MM.1S (cell line): ENCODE results near the gene PCDH9.

Source experiments
- DNase-seq: peaks from one replicate; pipeline ENCODE4 v3.0.0-alpha.2; 2015
- H2AFZ ChIP-seq: fragments of 300-600 bp; sonication (generic); 2 replicates; pipeline ENCODE4 v1.6.0; 2016; ENCODE audit warnings: antibody characterized with exemption, low read length
- H3F3A ChIP-seq: fragments of 300-600 bp; sonication (generic); 2 replicates; pipeline ENCODE4 v1.6.1; 2016; ENCODE audit warnings: mild to moderate bottlenecking, antibody characterized with exemption, low read length, moderate library complexity, mixed read lengths; ENCODE audit not compliant: insufficient read depth
- H3K27ac ChIP-seq: fragments of 300-600 bp; sonication (generic); 2 replicates; pipeline ENCODE4 v1.5.1; 2016; ENCODE audit warnings: mild to moderate bottlenecking, low read length
- H3K27me3 ChIP-seq: fragments of 300-600 bp; sonication (generic); replicated peaks from 2 replicates; pipeline ENCODE4 v1.6.0; 2016; ENCODE audit warnings: low read length; ENCODE audit not compliant: insufficient read depth
- H3K36me3 ChIP-seq: fragments of 300-600 bp; sonication (generic); replicated peaks from 2 replicates; pipeline ENCODE4 v1.6.1; 2016; ENCODE audit warnings: mild to moderate bottlenecking, low read length, mixed read lengths; ENCODE audit not compliant: insufficient read depth
- H3K4me1 ChIP-seq: fragments of 300-600 bp; sonication (generic); 2 replicates; pipeline ENCODE4 v1.6.1; 2016; ENCODE audit warnings: low read length, mixed read lengths
- H3K4me2 ChIP-seq: fragments of 300-600 bp; sonication (generic); 2 replicates; pipeline ENCODE4 v1.6.0; 2016; ENCODE audit warnings: low read depth, low read length
- H3K4me3 ChIP-seq: fragments of 300-600 bp; sonication (generic); 2 replicates; pipeline ENCODE4 v1.5.1; 2016; ENCODE audit warnings: low read length, mixed read lengths
- H3K79me2 ChIP-seq: fragments of 300-600 bp; sonication (generic); 2 replicates; pipeline ENCODE4 v1.6.1; 2016; ENCODE audit warnings: mixed run types, low read length, mixed read lengths
- H3K9ac ChIP-seq: fragments of 300-600 bp; sonication (generic); 2 replicates; pipeline ENCODE4 v1.6.1; 2016; ENCODE audit warnings: low read length, mixed read lengths
- H3K9me2 ChIP-seq: fragments of 300-600 bp; sonication (generic); replicated peaks from 2 replicates; pipeline ENCODE4 v1.6.1; 2016; ENCODE audit warnings: mild to moderate bottlenecking, low read length, mixed read lengths; ENCODE audit not compliant: insufficient read depth
- H3K9me3 ChIP-seq: fragments of 300-600 bp; sonication (generic); replicated peaks from 2 replicates; pipeline ENCODE4 v1.6.1; 2016; ENCODE audit warnings: mild to moderate bottlenecking, low read length, mixed read lengths; ENCODE audit not compliant: insufficient read depth
- H4K20me1 ChIP-seq: fragments of 300-600 bp; sonication (generic); 2 replicates; pipeline ENCODE4 v1.6.1; 2016; ENCODE audit warnings: mild to moderate bottlenecking, low read length, moderate library complexity, mixed read lengths; ENCODE audit not compliant: insufficient read depth
- EZH2 ChIP-seq: fragments of 300-600 bp; sonication (generic); optimal IDR thresholded peaks from 2 replicates; pipeline ENCODE3; 2017; ENCODE audit warnings: low read depth, mild to moderate bottlenecking, antibody characterized with exemption, low read length, mixed read lengths
- EZH2phosphoT487 ChIP-seq: fragments of 300-600 bp; sonication (generic); IDR thresholded peaks from 2 replicates; pipeline ENCODE4 v1.6.1; 2018; ENCODE audit warnings: antibody characterized with exemption, low read length
- TF ChIP-seq, protein P1 (sequence below): fragments of 300-600 bp; sonication (generic); IDR thresholded peaks from 2 replicates; pipeline ENCODE4 v1.5.1; 2016; ENCODE audit warnings: antibody characterized with exemption, low read length, mixed read lengths

PCDH9 gene

GRCh38 chr13:66322936-66323335, 907.2 kb downstream of the PCDH9 start:
- no peak overlapping the region for H3K9ac ChIP-seq
- no peaks in the 10 kb centered on the region for H3K9me2 ChIP-seq

DNA sequence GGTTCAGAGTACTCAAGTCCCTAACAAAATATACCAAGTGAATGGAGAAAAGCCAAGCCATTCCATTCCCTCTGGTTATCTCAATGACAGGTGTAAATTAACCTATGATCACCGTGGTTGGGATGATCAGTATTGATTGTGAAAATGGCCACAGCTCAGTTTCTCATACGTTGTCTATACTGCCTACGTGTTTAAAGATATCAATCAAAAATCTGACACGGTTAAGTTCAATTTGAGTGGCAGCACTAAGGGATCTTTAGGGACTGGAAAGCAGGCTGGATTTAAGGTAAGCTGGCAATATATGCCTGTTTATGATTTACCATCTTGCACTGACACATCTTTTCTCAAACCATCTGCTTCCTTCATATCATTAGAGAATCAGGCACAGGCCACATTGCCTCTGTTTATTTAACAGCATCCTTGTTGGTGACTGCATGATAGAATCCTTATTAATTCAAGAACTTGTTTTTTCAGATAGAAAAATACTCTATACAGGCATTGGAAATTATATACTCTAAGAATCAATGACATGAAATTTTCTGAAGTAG, 907.9 kb downstream of the PCDH9 start:
- no peaks in the 10 kb centered on the region for H3F3A ChIP-seq
- no peaks in the 10 kb centered on the region for H3K9me3 ChIP-seq
- H3K27me3 ChIP-seq, result no peaks in the 10 kb centered on the region
- no peaks in the 10 kb centered on the region for H4K20me1 ChIP-seq
- H3K4me2 ChIP-seq, result no peak overlapping the region
- H3K9ac ChIP-seq, result no peak overlapping the region
- H3K9me2 ChIP-seq, result no peaks in the 10 kb centered on the region
- no peak for DNase-seq
- no peak overlapping the region for H3K4me3 ChIP-seq
- H3K4me1 ChIP-seq, result no peaks in the 10 kb centered on the region
- TF ChIP-seq, protein P1, sequence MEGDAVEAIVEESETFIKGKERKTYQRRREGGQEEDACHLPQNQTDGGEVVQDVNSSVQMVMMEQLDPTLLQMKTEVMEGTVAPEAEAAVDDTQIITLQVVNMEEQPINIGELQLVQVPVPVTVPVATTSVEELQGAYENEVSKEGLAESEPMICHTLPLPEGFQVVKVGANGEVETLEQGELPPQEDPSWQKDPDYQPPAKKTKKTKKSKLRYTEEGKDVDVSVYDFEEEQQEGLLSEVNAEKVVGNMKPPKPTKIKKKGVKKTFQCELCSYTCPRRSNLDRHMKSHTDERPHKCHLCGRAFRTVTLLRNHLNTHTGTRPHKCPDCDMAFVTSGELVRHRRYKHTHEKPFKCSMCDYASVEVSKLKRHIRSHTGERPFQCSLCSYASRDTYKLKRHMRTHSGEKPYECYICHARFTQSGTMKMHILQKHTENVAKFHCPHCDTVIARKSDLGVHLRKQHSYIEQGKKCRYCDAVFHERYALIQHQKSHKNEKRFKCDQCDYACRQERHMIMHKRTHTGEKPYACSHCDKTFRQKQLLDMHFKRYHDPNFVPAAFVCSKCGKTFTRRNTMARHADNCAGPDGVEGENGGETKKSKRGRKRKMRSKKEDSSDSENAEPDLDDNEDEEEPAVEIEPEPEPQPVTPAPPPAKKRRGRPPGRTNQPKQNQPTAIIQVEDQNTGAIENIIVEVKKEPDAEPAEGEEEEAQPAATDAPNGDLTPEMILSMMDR, result no peak
- TF ChIP-seq EZH2phosphoT487 (no peak), EZH2 (no peak)
- H3K79me2 ChIP-seq, result no peaks in the 10 kb centered on the region
- no peaks in the 10 kb centered on the region for H3K36me3 ChIP-seq
- no peak overlapping the region for H2AFZ ChIP-seq
- H3K27ac ChIP-seq, result no peak overlapping the region

More at GRCh38 chr13:66322936-66323335, 907.2 kb downstream of the PCDH9 start:
- no peak overlapping the region for H3K4me3 ChIP-seq
- no peak for TF ChIP-seq EZH2
- TF ChIP-seq EZH2phosphoT487, result no peak
- TF ChIP-seq, protein P1, result no peak
- no peaks in the 10 kb centered on the region for H3K79me2 ChIP-seq
- no peak overlapping the region for H2AFZ ChIP-seq
- H3F3A ChIP-seq, result no peaks in the 10 kb centered on the region
- no peak overlapping the region for H3K4me2 ChIP-seq
- no peaks in the 10 kb centered on the region for H3K36me3 ChIP-seq
- no peak for DNase-seq
- no peaks in the 10 kb centered on the region for H3K27me3 ChIP-seq
- no peaks in the 10 kb centered on the region for H3K4me1 ChIP-seq
- no peak overlapping the region for H3K27ac ChIP-seq
- H3K9me3 ChIP-seq, result no peaks in the 10 kb centered on the region
- H4K20me1 ChIP-seq, result no peaks in the 10 kb centered on the region

DNA sequence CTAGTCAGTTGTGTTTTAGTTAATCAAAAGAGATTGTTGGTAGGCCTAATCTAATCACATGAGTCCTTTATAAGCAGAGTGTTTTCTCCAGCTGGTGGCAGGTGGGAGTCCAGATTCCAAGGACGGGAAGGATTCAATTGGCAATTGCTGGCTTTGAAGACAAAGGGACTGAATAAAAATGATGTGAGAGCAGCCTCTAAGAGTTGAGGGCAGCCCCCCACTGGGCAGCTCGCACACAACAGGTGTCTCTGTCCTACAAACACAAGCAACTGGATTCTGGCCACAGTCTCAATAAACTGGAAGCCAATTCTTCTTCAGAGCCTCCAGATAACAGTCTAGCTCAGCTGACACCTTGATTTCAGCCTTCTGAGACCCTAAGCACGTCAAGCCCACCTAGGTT, 915.2 kb downstream of the PCDH9 start:
- no peak overlapping the region for H2AFZ ChIP-seq
- no peak overlapping the region for H3K4me3 ChIP-seq
- H3K4me2 ChIP-seq, result no peak overlapping the region
- no peaks in the 10 kb centered on the region for H3K27me3 ChIP-seq
- H3K4me1 ChIP-seq, result no peaks in the 10 kb centered on the region
- no peaks in the 10 kb centered on the region for H4K20me1 ChIP-seq
- H3K9ac ChIP-seq, result no peak overlapping the region
- no peaks in the 10 kb centered on the region for H3K9me3 ChIP-seq
- H3K9me2 ChIP-seq, result no peaks in the 10 kb centered on the region
- no peak overlapping the region for H3K27ac ChIP-seq
- no peaks in the 10 kb centered on the region for H3K36me3 ChIP-seq
- no peak for DNase-seq
- H3K79me2 ChIP-seq, result no peaks in the 10 kb centered on the region
- no peaks in the 10 kb centered on the region for H3F3A ChIP-seq
- TF ChIP-seq, protein P1, result no peak
- TF ChIP-seq EZH2phosphoT487 (no peak), EZH2 (no peak)
